IMR-90 (cell line): ENCODE data around the gene KCNJ2.

Experiments used
- CTCF ChIP-seq: conservative IDR thresholded peaks from 2 replicates; pipeline ENCODE4 v1.5.1; 2012; ENCODE audit warnings: mild to moderate bottlenecking, low read depth, low read length, improper control_type of control experiment
- MAFK ChIP-seq: IDR thresholded peaks from 2 replicates; pipeline ENCODE4 v1.6.1; 2012; ENCODE audit warnings: low read depth, low read length, improper control_type of control experiment
- MXI1 ChIP-seq: IDR thresholded peaks from 2 replicates; pipeline ENCODE4 v1.6.1; 2012; ENCODE audit warnings: low read depth, mild to moderate bottlenecking, low read length, moderate library complexity, borderline replicate concordance
- NFE2L2 ChIP-seq: fragments of 150-350 bp; IDR thresholded peaks from 2 replicates; pipeline ENCODE4 v1.6.1; 2016; ENCODE audit warnings: low read depth, mild to moderate bottlenecking, low read length
- RCOR1 ChIP-seq: IDR thresholded peaks from 2 replicates; pipeline ENCODE4 v1.6.1; 2012; ENCODE audit warnings: mild to moderate bottlenecking, low read length, improper control_type of control experiment; ENCODE audit not compliant: insufficient replicate concordance
- RFX5 ChIP-seq: IDR thresholded peaks from 2 replicates; pipeline ENCODE4 v1.8.0; 2012; ENCODE audit warnings: low read depth, mild to moderate bottlenecking, low read length, moderate library complexity
- USF2 ChIP-seq: fragments of 150-350 bp; IDR thresholded peaks from 2 replicates; pipeline ENCODE4 v1.6.1; 2017; ENCODE audit warnings: mild to moderate bottlenecking, antibody characterized with exemption, low read length, low read depth

DNA sequence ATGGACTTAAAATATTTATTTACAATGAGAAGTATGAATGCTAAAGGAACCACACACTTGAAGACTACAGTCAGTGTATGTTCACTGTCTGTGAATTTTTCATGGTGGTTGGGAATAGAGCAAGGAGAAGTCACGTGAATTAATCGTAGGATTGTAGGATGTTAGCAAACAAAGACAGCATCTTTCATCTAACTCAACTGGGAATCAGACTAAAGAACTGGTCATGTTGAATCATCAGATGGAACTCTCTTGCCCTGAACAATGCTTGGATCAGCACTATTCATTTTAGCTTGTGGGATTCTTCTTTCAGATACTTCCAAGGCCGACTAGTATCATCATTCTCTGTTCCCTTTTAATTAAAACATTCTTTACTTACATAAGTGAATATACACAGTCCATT, 18.1 kb downstream of the KCNJ2 start:
- no peak for TF ChIP-seq CTCF
- TF ChIP-seq RFX5 = no peak
- TF ChIP-seq USF2 = no peak
- peak; percentile 89 for TF ChIP-seq MAFK
- no peak for TF ChIP-seq MXI1
- TF ChIP-seq NFE2L2 = no peak
- no peak for TF ChIP-seq RCOR1
